Astrocyte of the cerebellum (primary cell): Measurements from ENCODE around the gene IRX2.

Source experiments
- DNase-seq: peaks from one replicate; pipeline ENCODE4 v3.0.0-alpha.2; 2011; ENCODE audit warnings: low read depth
- H3K4me3 ChIP-seq: 2 replicates; pipeline ENCODE4 v1.5.1; 2011; ENCODE audit warnings: mild to moderate bottlenecking, low read depth, low read length, moderate library complexity
- in situ Hi-C: cut with HindIII; loops from 2 replicates; pipeline ENCODE4 v1.10.0; 2017; ENCODE audit warnings: low sequenced_read_pairs
- TF ChIP-seq, protein P1 (sequence below): IDR thresholded peaks from 2 replicates; pipeline ENCODE4 v1.5.1; 2012; ENCODE audit warnings: low read length, low read depth, moderate library complexity, mild to moderate bottlenecking; ENCODE audit errors: missing control alignments

Gene IRX2

DNA sequence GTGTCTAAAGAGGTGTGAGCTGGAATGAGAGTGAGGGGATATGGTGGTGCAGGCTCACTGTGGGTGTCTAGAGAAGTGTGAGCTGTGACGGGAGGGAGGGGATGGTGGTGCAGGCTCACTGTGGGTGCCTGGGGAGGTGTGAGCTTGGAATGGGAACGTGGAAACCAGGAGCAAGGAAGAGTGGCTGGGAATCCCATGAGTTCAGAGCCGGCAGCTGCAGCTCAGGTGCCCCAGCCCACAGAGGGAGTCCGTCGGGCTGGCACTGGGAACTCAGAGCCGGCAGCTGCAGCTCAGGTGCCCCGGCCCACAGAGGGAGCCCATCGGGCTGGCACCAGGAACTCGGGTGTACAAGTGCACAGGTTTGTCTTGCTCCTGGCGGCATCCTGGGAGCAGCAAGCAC is 45.6 kb downstream of the IRX2 start:
- TF ChIP-seq, protein P1, sequence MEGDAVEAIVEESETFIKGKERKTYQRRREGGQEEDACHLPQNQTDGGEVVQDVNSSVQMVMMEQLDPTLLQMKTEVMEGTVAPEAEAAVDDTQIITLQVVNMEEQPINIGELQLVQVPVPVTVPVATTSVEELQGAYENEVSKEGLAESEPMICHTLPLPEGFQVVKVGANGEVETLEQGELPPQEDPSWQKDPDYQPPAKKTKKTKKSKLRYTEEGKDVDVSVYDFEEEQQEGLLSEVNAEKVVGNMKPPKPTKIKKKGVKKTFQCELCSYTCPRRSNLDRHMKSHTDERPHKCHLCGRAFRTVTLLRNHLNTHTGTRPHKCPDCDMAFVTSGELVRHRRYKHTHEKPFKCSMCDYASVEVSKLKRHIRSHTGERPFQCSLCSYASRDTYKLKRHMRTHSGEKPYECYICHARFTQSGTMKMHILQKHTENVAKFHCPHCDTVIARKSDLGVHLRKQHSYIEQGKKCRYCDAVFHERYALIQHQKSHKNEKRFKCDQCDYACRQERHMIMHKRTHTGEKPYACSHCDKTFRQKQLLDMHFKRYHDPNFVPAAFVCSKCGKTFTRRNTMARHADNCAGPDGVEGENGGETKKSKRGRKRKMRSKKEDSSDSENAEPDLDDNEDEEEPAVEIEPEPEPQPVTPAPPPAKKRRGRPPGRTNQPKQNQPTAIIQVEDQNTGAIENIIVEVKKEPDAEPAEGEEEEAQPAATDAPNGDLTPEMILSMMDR, result no peak
- H3K4me3 ChIP-seq, result no peak overlapping the region
- no peak for DNase-seq
- in situ Hi-C loops, result no loop called here

DNA sequence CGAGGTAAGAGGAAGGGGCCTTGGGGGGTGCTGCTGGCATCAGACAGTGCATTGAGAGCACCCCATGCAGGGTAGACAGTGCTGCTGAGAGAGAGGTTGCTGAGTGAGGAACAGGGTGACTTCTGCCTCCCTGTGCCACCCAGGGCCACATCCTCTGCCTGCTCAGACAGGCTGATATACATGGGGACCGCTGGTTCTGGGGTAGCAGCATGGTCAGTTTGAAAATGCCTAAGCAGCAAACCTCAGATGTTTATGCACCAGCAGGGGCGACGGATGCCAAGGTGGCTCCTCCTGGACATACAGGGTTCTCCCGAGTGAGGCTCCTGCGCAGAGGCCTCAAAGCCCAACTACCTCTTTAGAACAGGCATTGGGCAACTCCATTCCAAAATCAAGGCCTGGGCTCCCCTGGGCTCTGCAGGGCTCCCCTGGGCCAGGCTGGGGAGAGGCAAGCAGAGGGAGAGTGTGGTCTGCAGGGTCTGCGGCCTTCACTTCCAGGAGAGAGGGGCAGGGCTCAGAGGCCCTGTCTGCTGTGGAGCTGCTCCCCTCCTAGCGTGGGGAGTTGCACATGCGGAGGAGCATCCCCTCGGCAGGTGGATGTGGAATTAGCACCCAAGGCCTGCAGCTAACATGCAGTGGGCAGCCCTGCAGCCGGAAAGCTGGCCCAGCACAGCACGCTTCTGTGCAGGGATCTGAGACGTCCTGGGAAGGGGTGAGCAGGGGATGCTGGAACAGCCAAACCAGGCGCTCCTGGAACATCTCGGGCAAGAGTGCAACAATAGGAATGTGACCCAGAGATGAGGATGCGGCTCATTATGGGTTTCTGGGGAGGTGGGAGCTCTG is 46.5 kb downstream of the IRX2 start:
- TF ChIP-seq, protein P1, result no peak
- H3K4me3 ChIP-seq, result no peak overlapping the region
- DNase-seq, result no peak
- in situ Hi-C loops, result no loop called here

DNA sequence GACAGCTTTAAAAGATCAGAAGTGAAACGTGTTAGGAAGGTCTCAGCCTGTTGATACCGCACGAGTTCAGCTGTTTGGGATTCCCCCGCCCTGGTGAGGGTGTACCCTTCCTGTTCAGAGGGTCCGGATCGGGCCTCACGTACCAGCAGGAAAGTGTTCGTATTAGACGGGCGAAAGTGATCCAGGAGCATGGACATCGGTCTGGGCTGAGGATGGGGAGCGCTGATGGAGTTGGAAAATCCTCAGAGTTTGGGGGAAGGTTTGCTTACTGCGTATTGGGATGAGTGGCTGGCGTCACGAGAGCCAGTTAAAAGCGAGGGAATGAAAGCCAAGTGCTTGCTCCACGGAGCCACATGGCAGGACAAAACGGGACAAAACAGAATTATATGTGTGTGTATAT is 47.4 kb downstream of the IRX2 start:
- in situ Hi-C loops, result no loop called here
- no peak for DNase-seq
- TF ChIP-seq, protein P1, result no peak
- H3K4me3 ChIP-seq, result no peak overlapping the region

DNA sequence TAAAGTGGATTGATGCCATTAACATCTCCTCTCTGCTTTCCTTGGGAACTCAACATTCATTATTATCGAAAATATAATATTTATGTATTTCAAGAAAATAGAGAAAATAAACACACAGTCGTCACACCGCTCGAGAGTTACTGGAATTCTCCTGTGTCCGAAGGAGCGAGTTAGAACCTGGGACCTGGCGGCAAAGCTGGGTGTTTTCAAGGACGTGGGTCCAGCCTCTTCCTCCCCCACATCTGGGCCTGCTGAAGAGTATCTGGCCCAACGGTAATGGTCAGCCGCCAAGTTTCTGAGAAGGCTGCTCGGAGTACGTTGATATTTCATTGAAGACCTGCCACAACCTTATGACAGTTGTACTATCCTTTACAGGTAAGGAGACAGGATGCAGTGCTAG is 47.9 kb downstream of the IRX2 start:
- TF ChIP-seq, protein P1, result no peak
- in situ Hi-C loops, result no loop called here

DNA sequence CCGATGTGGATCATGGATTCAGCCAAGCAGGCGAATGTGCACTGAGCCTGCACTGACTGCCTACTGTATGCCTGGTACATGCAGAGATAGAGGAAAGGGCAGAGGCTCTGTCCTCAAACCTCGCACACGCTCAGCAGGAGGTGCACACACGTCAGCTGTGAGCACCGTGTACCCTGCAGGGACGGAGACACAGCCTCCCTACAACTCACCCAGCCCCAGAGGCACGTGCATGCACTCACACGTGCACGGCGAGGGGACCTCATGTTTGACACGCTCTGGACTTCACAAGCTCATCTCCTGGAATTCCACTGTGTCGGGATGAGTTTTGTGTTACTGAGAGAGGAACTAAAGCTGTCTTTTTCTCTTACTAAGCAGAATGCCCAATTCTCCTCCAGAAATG is 48.4 kb downstream of the IRX2 start:
- in situ Hi-C loops, result no loop called here
- H3K4me3 ChIP-seq, result no peak overlapping the region
- no peak for DNase-seq
- TF ChIP-seq, protein P1, result no peak

More for the DNA sequence above, 47.9 kb downstream of the IRX2 start:
- no peak for DNase-seq
- no peak overlapping the region for H3K4me3 ChIP-seq

DNA sequence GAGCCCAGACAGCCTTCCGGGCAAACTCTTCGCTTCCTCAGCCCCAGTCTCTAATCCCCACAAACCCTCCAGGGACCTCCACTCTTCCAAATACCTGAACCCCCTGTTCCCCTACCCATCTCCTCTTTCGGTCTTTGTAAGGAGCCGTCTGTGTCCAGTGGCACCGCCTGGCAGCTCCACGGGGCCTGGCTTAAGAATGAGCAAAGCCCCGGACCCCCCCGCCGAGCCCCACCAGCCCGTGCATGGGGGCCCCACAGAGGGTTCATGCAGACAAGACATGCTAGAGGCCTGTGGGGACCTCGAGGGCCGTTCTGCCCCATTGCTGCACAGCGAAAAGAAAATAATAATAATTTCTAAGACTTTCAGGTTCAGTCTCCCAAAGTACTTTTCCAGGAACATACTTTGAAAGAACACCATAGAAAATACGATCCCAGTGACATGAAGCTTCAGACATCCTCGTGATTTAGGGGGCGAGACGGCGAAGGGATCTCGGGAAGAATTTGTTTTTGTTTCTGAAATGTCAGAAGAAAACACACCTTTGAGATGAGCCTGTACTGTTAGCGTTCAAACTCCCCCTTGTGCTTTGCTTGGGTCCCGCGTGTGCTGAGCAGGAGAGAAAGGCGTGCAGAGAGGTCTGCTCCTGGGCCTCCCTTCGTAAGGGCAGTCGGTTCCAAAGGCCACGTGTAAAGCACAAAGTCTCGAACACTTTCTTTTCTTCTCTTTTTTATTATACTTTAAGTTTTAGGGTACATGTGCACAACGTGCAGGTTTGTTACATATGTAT is 49.2 kb downstream of the IRX2 start:
- TF ChIP-seq, protein P1, result no peak
- no peak for DNase-seq
- H3K4me3 ChIP-seq, result no peak overlapping the region
- in situ Hi-C loops, result no loop called here
